ENCODE results near the gene KRT20.
"Not testable (repeated sequence)": the region's sequence is repeated elsewhere in the genome, so short reads cannot be mapped to it uniquely, and the experiment has no call there.

KRT20 gene

GRCh38 chr17:40896916-40897455 is 11.9 kb upstream of the KRT20 start:
- no peak for DNase-seq

GRCh38 chr17:40895106-40895730 is 10.2 kb upstream of the KRT20 start:
- DNase-seq, result no peak

GRCh38 chr17:40888196-40888720 is 3.2 kb upstream of the KRT20 start:
- DNase-seq, result no peak

GRCh38 chr17:40886090-40886489 is 1.0 kb upstream of the KRT20 start:
- no peak for DNase-seq

GRCh38 chr17:40883626-40884334 is 1.3 kb downstream of the KRT20 start:
- no peak for DNase-seq

GRCh38 chr17:40883031-40883430 is 2.0 kb downstream of the KRT20 start:
- no peak for DNase-seq

- DNase-seq, result no peak
Measured at GRCh38 chr17:40879026-40879425, 6.0 kb downstream of the KRT20 start.

- no peak for DNase-seq
Measured at GRCh38 chr17:40878044-40878443, 7.0 kb downstream of the KRT20 start.

GRCh38 chr17:40873801-40874200 is 11.2 kb downstream of the KRT20 start:
- no peak for DNase-seq

GRCh38 chr17:40873255-40873654 is 11.8 kb downstream of the KRT20 start:
- no peak for DNase-seq

- DNase-seq, result no peak
Measured at GRCh38 chr17:40872416-40872815, 12.6 kb downstream of the KRT20 start.

- no peak for DNase-seq
Measured at GRCh38 chr17:40871316-40871715, 13.7 kb downstream of the KRT20 start.

- DNase-seq, result no peak
Measured at GRCh38 chr17:40870136-40870535, 14.9 kb downstream of the KRT20 start.

- peak; percentile 23 for DNase-seq
Measured at GRCh38 chr17:40866838-40867237, 18.2 kb downstream of the KRT20 start, which contains the start of gene KRT12. TSS of gene KRT12 (minus strand) at chr17:40867223. CDS start at chr17:40867186, 37 bp downstream.

- DNase-seq, result peak; percentile 24
Measured at GRCh38 chr17:40864661-40865390, 20.2 kb downstream of the KRT20 start.

GRCh38 chr17:40862985-40863733 is 21.9 kb downstream of the KRT20 start:
- DNase-seq, result no peak

- DNase-seq, result no peak
Measured at GRCh38 chr17:40859536-40859935, 25.5 kb downstream of the KRT20 start.

GRCh38 chr17:40858667-40859066 is 26.4 kb downstream of the KRT20 start:
- not testable (repeated sequence) for DNase-seq

- peak; percentile 26 for DNase-seq
Measured at GRCh38 chr17:40857535-40857934, 27.5 kb downstream of the KRT20 start.

GRCh38 chr17:40854175-40854814 is 30.7 kb downstream of the KRT20 start:
- DNase-seq, result no peak

GRCh38 chr17:40852364-40852763 is 32.7 kb downstream of the KRT20 start:
- DNase-seq, result no peak

Measured in left hindlimb (tissue), 1 donor.